ENCODE results near the gene TIGD1. TPM values are rescaled to one million over a fixed set of nuclear protein-coding genes. Genes with fewer than 3 reads are reported as not detected.

Gene TIGD1
- total RNA-seq, 1 donor from 2014 or later: 2.5 TPM

DNA sequence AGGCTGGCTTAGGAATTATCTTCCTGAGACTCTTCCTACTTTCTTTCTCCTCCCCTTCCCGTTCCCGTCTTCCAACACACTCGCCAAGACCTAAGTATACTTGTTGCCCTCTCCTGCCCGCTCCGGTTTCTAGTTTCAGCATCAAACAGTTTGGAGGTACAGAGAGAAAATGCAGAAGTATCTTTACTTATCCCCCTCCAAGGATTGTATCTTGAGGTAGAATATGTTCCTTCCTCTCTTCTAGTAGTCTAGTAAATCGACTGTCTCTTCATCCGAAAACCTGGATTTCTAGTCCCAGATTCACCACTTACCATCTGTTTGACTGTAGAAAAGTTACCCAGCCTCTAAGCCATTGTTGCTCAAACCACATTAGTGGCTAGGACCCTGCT lies 887 bp upstream of the TIGD1 start:
- DNase-seq (ENCODE audit: low read depth): no peak
- TF ChIP-seq, protein P1, sequence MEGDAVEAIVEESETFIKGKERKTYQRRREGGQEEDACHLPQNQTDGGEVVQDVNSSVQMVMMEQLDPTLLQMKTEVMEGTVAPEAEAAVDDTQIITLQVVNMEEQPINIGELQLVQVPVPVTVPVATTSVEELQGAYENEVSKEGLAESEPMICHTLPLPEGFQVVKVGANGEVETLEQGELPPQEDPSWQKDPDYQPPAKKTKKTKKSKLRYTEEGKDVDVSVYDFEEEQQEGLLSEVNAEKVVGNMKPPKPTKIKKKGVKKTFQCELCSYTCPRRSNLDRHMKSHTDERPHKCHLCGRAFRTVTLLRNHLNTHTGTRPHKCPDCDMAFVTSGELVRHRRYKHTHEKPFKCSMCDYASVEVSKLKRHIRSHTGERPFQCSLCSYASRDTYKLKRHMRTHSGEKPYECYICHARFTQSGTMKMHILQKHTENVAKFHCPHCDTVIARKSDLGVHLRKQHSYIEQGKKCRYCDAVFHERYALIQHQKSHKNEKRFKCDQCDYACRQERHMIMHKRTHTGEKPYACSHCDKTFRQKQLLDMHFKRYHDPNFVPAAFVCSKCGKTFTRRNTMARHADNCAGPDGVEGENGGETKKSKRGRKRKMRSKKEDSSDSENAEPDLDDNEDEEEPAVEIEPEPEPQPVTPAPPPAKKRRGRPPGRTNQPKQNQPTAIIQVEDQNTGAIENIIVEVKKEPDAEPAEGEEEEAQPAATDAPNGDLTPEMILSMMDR (conservative IDR thresholded peaks at IDR 0.05; ENCODE audit: low read depth, low read length): no peak

DNA sequence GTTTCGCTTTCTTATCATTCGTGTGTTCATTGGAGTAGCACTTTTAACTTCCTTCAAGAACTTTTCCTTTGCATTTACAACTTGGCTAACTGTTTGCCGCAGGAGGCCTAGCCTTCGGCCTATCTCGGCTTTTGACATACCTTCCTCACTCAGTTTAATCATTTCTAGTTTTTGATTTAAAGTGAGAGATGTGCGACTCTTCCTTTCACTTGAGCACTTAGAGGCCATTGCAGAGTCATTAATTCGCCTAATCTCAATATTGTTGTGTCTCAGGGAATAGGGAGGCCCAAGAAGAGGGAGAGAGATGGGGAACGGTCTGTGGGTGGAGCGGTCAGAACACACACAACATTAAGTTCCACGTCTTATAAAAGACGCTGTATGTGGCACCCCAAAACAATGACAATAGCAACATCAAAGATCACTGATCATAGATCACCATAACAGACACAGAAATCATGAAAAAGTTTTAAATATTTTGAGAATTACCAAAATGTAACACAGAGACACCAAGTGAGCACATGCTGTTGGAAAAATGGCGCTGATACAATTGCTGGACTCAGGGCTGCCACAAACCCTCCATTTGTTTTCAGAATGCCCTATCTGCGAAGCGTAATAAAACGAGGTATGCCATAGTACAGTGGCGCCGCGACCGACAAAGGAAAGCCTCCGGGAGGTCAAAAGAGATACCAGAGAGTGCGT lies 553 bp downstream of the TIGD1 start:
- TF ChIP-seq, protein P1 (conservative IDR thresholded peaks at IDR 0.05; ENCODE audit: low read depth, low read length): no peak
- DNase-seq (ENCODE audit: low read depth): no peak

More for the DNA sequence above, 887 bp upstream of the TIGD1 start:
- peak overlapping the region; percentile 92 for H3K4me3 ChIP-seq (ENCODE audit: low read depth, low read length)

DNA sequence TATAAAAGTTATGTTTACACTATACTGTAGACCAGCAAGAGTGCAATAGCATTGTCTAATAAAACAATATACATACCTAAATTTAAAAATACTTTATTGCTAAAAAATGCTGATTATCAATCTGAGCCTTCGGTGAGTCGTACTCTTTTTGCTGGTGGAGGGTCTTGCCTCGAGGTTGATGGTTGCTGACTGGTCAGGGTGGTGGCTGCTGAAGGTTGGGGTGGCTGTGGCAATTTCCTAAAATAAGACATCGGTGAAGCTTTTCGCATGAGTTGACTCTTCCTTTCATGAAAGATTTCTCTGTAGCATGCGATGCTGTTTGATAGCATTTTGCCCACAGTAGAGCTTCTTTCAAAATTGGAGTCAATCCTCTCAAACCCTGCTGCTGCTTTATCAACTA lies 2.4 kb downstream of the TIGD1 start:
- no peak overlapping the region for H3K4me3 ChIP-seq (ENCODE audit: low read depth, low read length)
- no peak for DNase-seq (ENCODE audit: low read depth)
- TF ChIP-seq, protein P1 (conservative IDR thresholded peaks at IDR 0.05; ENCODE audit: low read depth, low read length): no peak

More for the DNA sequence above, 553 bp downstream of the TIGD1 start:
- peak overlapping the region; percentile 92 for H3K4me3 ChIP-seq (ENCODE audit: low read depth, low read length)

DNA sequence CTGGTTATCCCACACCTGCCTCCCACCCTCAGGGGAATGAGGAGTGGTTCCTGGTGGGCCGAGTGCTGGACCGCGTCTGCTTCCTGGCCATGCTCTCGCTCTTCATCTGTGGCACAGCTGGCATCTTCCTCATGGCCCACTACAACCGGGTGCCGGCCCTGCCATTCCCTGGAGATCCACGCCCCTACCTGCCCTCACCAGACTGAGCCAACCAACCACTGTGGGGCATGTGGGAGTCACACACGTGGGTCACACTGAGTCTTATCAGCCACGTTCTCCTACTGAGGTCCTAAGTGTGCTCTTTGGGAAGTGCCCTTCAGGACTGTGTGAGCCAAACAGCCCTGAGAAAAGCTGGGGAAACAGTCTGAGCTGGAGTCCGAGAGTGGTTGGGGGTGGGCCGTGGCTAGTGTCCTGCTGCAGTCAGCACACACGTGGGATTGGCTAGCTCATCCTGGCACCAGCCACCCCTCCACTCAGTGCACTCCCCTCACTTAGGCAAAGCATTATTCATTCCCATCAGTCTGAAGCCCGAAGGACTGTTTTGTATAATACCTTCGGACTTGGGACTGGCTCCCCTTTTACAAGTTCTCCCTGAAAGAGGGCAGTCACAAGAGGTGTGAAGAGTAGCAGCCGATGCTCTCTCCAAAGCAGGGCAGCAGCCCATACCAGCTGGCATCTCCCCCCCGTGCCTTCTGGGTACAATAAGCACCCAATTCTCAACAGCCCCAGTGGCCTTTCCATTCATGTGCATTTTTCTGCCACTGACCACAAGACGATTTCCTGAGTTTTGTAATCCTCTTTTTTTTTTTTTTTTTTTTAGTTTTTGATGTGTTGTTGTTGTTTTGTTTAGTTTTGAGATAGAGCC lies 4.6 kb downstream of the TIGD1 start:
- no peak for DNase-seq (ENCODE audit: low read depth)
- H3K4me3 ChIP-seq (ENCODE audit: low read depth, low read length): no peak overlapping the region
- TF ChIP-seq, protein P1 (conservative IDR thresholded peaks at IDR 0.05; ENCODE audit: low read depth, low read length): no peak

DNA sequence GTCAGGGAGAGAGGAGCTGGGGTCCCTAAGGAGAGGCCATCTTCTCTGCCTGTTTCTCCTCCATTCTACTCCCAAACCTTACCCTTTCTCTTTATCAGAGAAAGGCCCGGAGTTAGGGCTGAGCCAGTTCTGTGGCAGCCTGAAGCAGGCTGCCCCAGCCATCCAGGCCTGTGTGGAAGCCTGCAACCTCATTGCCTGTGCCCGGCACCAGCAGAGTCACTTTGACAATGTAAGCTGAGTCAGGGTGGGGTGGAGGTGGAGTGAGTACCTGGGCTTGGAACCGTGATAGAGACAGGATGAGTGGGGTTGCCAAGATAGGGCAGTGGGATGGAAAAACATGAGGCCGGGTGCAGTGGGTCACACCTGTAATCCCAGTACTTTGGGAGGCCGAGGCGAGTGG lies 5.7 kb downstream of the TIGD1 start:
- DNase-seq (ENCODE audit: low read depth): no peak
- H3K4me3 ChIP-seq (ENCODE audit: low read depth, low read length): no peak overlapping the region
- TF ChIP-seq, protein P1 (conservative IDR thresholded peaks at IDR 0.05; ENCODE audit: low read depth, low read length): no peak

DNA sequence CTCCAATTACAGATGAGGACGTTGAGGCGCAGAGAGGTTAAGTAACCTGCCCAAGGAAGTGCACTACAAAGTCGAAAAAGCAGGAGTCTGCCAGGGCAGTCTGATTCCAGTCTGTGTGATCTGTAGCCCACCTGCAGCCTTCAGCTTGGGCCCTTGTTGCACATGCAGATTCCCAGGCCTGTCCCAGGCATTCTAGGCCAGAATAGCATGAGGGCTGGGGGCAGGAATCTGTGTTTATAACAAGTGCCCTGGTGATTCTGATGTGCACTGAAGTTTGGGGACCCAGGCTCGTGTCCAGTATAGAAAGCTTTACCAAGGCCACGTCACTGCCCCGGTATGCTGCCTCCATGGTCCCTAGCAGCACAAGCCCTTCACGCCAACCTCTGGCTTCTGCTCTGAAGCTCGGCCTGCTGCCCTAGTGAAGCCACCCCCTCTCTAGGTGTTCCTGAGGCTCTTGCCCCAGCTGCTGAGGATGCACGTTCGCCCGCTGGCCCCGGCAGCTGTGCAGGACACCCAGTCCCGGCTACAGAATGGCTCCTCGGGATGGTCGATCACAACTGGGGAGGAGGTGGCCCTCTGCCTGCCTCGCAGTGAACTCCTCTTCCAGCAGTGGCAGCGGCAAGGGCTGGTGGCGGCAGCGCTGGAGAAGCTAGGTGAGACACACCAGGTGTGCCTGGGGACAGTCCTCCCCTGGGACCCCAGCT lies 6.3 kb downstream of the TIGD1 start:
- no peak overlapping the region for H3K4me3 ChIP-seq (ENCODE audit: low read depth, low read length)
- no peak for DNase-seq (ENCODE audit: low read depth)
- TF ChIP-seq, protein P1 (conservative IDR thresholded peaks at IDR 0.05; ENCODE audit: low read depth, low read length): no peak
